Measurements from ENCODE around the gene CHST9. TPM values are rescaled to one million over a fixed set of nuclear protein-coding genes. Genes with fewer than 3 reads are reported as not detected.

CHST9 gene
- total RNA-seq, 1 donor from 2014 or later = 0.32 TPM

GRCh38 chr18:26960911-26961310 is 224.2 kb downstream of the CHST9 start:
- TF ChIP-seq, protein P1, sequence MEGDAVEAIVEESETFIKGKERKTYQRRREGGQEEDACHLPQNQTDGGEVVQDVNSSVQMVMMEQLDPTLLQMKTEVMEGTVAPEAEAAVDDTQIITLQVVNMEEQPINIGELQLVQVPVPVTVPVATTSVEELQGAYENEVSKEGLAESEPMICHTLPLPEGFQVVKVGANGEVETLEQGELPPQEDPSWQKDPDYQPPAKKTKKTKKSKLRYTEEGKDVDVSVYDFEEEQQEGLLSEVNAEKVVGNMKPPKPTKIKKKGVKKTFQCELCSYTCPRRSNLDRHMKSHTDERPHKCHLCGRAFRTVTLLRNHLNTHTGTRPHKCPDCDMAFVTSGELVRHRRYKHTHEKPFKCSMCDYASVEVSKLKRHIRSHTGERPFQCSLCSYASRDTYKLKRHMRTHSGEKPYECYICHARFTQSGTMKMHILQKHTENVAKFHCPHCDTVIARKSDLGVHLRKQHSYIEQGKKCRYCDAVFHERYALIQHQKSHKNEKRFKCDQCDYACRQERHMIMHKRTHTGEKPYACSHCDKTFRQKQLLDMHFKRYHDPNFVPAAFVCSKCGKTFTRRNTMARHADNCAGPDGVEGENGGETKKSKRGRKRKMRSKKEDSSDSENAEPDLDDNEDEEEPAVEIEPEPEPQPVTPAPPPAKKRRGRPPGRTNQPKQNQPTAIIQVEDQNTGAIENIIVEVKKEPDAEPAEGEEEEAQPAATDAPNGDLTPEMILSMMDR (IDR thresholded peaks at IDR 0.05) = no peak
- Mint-ChIP-seq H3K36me3 (ENCODE audit: unreplicated experiment) (no peaks in the 10 kb centered on the region), H3K4me3 (ENCODE audit: unreplicated experiment) (no peak overlapping the region), H3K27ac (ENCODE audit: unreplicated experiment) (no peak overlapping the region), H3K27me3 (ENCODE audit: unreplicated experiment) (peaks cover 2% of the 10 kb centered on the region), H3K4me1 (ENCODE audit: unreplicated experiment) (peaks cover 6% of the 10 kb centered on the region), H3K9me3 (ENCODE audit: unreplicated experiment) (no peaks in the 10 kb centered on the region)
- no peak for DNase-seq (ENCODE audit: extremely low spot score, unreplicated experiment)

DNA sequence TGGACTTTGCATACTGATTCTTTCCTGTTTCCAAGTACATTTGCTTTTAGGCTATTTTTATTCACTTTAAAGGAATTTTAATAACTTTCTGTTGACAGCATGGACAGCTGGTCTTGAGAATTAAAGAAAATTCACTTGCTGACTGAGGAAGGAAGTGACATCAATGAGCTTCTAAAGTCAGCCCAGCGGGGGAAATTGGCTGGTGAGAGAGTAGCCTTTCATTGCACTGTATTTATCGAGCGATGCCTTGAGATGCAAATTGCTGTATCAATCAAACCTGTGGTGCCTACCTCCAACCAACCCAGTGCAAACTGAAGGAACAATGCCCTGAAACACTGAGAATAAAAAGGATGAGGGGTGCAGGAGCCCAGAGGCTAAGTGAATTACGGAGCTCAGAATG is 228.2 kb downstream of the CHST9 start:
- DNase-seq (ENCODE audit: extremely low spot score, unreplicated experiment) = no peak
- TF ChIP-seq, protein P1 (IDR thresholded peaks at IDR 0.05) = no peak
- H3K27ac Mint-ChIP-seq (ENCODE audit: unreplicated experiment) = no peak overlapping the region
- no peaks in the 10 kb centered on the region for H3K9me3 Mint-ChIP-seq (ENCODE audit: unreplicated experiment)
- H3K4me1 Mint-ChIP-seq (ENCODE audit: unreplicated experiment) = peaks cover 6% of the 10 kb centered on the region
- H3K4me3 Mint-ChIP-seq (ENCODE audit: unreplicated experiment) = no peak overlapping the region
- H3K36me3 Mint-ChIP-seq (ENCODE audit: unreplicated experiment) = no peaks in the 10 kb centered on the region
- peaks cover 2% of the 10 kb centered on the region for H3K27me3 Mint-ChIP-seq (ENCODE audit: unreplicated experiment)

DNA sequence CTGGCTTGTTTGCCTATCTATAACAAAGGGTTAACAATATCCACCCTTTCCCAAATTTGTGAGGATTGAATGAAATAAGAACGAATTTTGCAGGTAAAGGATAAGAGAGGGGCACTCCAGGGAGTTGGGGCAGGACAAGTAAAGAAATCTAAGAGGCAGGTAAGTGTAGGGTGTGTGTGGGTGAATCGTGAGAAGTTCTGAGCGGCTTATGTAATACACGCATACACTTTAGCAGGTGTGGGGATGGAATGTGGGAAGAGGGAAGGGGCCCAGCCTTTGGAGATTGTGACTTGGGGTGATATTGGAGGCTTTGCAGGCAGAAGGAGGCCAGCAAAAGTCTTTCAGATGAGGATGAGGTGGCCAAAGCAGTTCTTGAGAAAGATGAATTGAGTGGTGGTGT is 236.4 kb downstream of the CHST9 start:
- Mint-ChIP-seq H3K36me3 (ENCODE audit: unreplicated experiment) (no peaks in the 10 kb centered on the region), H3K4me1 (ENCODE audit: unreplicated experiment) (no peaks in the 10 kb centered on the region), H3K27ac (ENCODE audit: unreplicated experiment) (no peak overlapping the region), H3K9me3 (ENCODE audit: unreplicated experiment) (peaks cover 5% of the 10 kb centered on the region), H3K27me3 (ENCODE audit: unreplicated experiment) (no peaks in the 10 kb centered on the region), H3K4me3 (ENCODE audit: unreplicated experiment) (no peak overlapping the region)
- TF ChIP-seq, protein P1 (IDR thresholded peaks at IDR 0.05) = no peak
- DNase-seq (ENCODE audit: extremely low spot score, unreplicated experiment) = no peak

GRCh38 chr18:26943906-26944305 is 241.2 kb downstream of the CHST9 start:
- DNase-seq (ENCODE audit: extremely low spot score, unreplicated experiment) = no peak
- no peak overlapping the region for H3K4me3 Mint-ChIP-seq (ENCODE audit: unreplicated experiment)
- TF ChIP-seq, protein P1 (IDR thresholded peaks at IDR 0.05) = no peak
- H3K9me3 Mint-ChIP-seq (ENCODE audit: unreplicated experiment) = peaks cover 5% of the 10 kb centered on the region
- no peaks in the 10 kb centered on the region for H3K4me1 Mint-ChIP-seq (ENCODE audit: unreplicated experiment)
- H3K27ac Mint-ChIP-seq (ENCODE audit: unreplicated experiment) = no peak overlapping the region
- peaks cover 3% of the 10 kb centered on the region for H3K27me3 Mint-ChIP-seq (ENCODE audit: unreplicated experiment)
- no peaks in the 10 kb centered on the region for H3K36me3 Mint-ChIP-seq (ENCODE audit: unreplicated experiment)

- Mint-ChIP-seq H3K4me1 (ENCODE audit: unreplicated experiment) (no peaks in the 10 kb centered on the region), H3K27ac (ENCODE audit: unreplicated experiment) (no peak overlapping the region), H3K36me3 (ENCODE audit: unreplicated experiment) (no peaks in the 10 kb centered on the region), H3K27me3 (ENCODE audit: unreplicated experiment) (peaks cover 3% of the 10 kb centered on the region), H3K9me3 (ENCODE audit: unreplicated experiment) (peaks cover 5% of the 10 kb centered on the region), H3K4me3 (ENCODE audit: unreplicated experiment) (no peak overlapping the region)
- TF ChIP-seq, protein P1 (IDR thresholded peaks at IDR 0.05) = no peak
- DNase-seq (ENCODE audit: extremely low spot score, unreplicated experiment) = no peak
Measured at GRCh38 chr18:26941584-26941983, 243.5 kb downstream of the CHST9 start.

Measured in osteocyte (in vitro differentiated cells).